ENCODE data around the gene PLA2G6.

DNA sequence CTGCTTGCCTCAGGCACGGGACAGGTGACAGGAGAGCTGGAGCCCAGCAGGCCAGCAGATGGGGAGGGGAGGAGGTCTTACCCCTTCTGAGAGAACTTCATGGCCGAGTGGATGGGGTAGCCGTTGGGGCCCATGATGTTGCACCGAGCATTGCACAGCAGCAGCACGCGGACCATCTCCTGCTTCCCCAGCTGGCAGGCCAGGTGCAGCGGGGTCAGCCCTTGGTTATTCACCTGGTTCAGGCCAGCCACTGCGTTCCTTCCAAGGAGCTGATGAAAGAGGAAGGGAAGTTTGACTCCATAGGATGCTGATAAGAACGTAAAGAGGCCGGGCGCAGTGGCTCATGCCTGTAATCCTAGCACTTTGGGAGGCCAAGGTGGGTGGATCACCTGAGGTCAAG lies 41.7 kb downstream of the PLA2G6 start:
- no peak for TF ChIP-seq TARDBP (IDR thresholded peaks at IDR 0.05)
- TF ChIP-seq SMAD4 (CRISPR knock-in tag; conservative IDR thresholded peaks at IDR 0.05) = no peak
- TF ChIP-seq SPI1 (IDR thresholded peaks at IDR 0.05; ENCODE audit: borderline replicate concordance, low read depth, low read length) = no peak
- TF ChIP-seq EZH2 (IDR thresholded peaks at IDR 0.05; ENCODE audit: borderline replicate concordance, low read depth, low read length) = no peak
- no peak for TF ChIP-seq KLF1 (tag; IDR thresholded peaks at IDR 0.05)
- TF ChIP-seq HCFC1 (IDR thresholded peaks at IDR 0.05; ENCODE audit: low read depth, low read length) = no peak
- TF ChIP-seq HNRNPUL1 (IDR thresholded peaks at IDR 0.05; ENCODE audit: low read length) = no peak
- no peak for TF ChIP-seq EGR1 (conservative IDR thresholded peaks at IDR 0.05)
- TF ChIP-seq, protein P1, sequence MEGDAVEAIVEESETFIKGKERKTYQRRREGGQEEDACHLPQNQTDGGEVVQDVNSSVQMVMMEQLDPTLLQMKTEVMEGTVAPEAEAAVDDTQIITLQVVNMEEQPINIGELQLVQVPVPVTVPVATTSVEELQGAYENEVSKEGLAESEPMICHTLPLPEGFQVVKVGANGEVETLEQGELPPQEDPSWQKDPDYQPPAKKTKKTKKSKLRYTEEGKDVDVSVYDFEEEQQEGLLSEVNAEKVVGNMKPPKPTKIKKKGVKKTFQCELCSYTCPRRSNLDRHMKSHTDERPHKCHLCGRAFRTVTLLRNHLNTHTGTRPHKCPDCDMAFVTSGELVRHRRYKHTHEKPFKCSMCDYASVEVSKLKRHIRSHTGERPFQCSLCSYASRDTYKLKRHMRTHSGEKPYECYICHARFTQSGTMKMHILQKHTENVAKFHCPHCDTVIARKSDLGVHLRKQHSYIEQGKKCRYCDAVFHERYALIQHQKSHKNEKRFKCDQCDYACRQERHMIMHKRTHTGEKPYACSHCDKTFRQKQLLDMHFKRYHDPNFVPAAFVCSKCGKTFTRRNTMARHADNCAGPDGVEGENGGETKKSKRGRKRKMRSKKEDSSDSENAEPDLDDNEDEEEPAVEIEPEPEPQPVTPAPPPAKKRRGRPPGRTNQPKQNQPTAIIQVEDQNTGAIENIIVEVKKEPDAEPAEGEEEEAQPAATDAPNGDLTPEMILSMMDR (IDR thresholded peaks at IDR 0.05 in 2 of 3, conservative IDR thresholded peaks at IDR 0.05 in 1 of 3; ENCODE audit: insufficient read depth in 2 of 3, low read depth in 1 of 3, low read length in 3 of 3) = no peak
- TF ChIP-seq RAD21 (CRISPR knock-in tag; conservative IDR thresholded peaks at IDR 0.05 in 1 of 2, IDR thresholded peaks at IDR 0.05 in 1 of 2) = no peak

Data from K562 (cell line).